HepG2 (cell line): ENCODE measurements around the gene FAM174C. TPM values are rescaled to one million over a fixed set of nuclear protein-coding genes. Genes with fewer than 3 reads are reported as not detected.

Experiments used
- CHD4 ChIP-seq: fragments of 200-600 bp; sonication (generic); IDR thresholded peaks from 2 replicates; pipeline ENCODE4 v1.7.0; 2017; ENCODE audit warnings: mild to moderate bottlenecking, low read length, borderline replicate concordance
- DRAP1 ChIP-seq: IDR thresholded peaks from 2 replicates; pipeline ENCODE4 v1.6.1; 2016; ENCODE audit warnings: missing genetic modification reagents, missing compliant biosample characterization
- HINFP ChIP-seq: sonication (generic); formaldehyde crosslinking; IDR thresholded peaks from 2 replicates; pipeline ENCODE4 v1.4.0; 2020; ENCODE audit warnings: low read depth, mild to moderate bottlenecking, missing genetic modification reagents
- HMGXB4 ChIP-seq, 2 experiments: sonication (generic) in 1 of 2; formaldehyde crosslinking in 1 of 2; IDR thresholded peaks; 2 replicates each; pipeline versions ENCODE4 v1.4.0 to v1.6.1; 2018 to 2020; ENCODE audit warnings: missing genetic modification reagents in 2 of 2, borderline replicate concordance in 1 of 2, low read depth in 1 of 2, mild to moderate bottlenecking in 1 of 2, missing biosample characterization in 1 of 2
- HOXA9 ChIP-seq: sonication (generic); formaldehyde crosslinking; IDR thresholded peaks from 2 replicates; pipeline ENCODE4 v1.8.1; 2022; ENCODE audit warnings: missing genetic modification reagents, mild to moderate bottlenecking, moderate library complexity, borderline replicate concordance
- MXD3 ChIP-seq: IDR thresholded peaks from 2 replicates; pipeline ENCODE4 v1.6.1; 2016; ENCODE audit warnings: mild to moderate bottlenecking, missing biosample characterization, missing genetic modification reagents
- MXD4 ChIP-seq: IDR thresholded peaks from 2 replicates; pipeline ENCODE4 v1.6.1; 2016; ENCODE audit warnings: mild to moderate bottlenecking, missing biosample characterization, missing genetic modification reagents
- MYC ChIP-seq: sonication (generic); formaldehyde crosslinking; IDR thresholded peaks from 2 replicates; pipeline ENCODE4 v1.9.0; 2021; ENCODE audit warnings: missing genetic modification reagents, borderline replicate concordance
- NR1H2 ChIP-seq: sonication (generic); formaldehyde crosslinking; IDR thresholded peaks from 2 replicates; pipeline ENCODE4 v1.8.1; 2022; ENCODE audit warnings: low read depth, missing genetic modification reagents, borderline replicate concordance
- SP140L ChIP-seq: sonication (generic); formaldehyde crosslinking; IDR thresholded peaks from 2 replicates; pipeline ENCODE4 v1.4.0; 2020; ENCODE audit warnings: missing genetic modification reagents, borderline replicate concordance
- TCF7L2 ChIP-seq: IDR thresholded peaks from 2 replicates; pipeline ENCODE4 v1.6.1; 2011; ENCODE audit warnings: mild to moderate bottlenecking, low read depth, low read length, moderate library complexity
- XRCC5 ChIP-seq: fragments of 200-400 bp; formaldehyde crosslinking; optimal IDR thresholded peaks from 2 replicates; pipeline ENCODE3; 2017; ENCODE audit warnings: mild to moderate bottlenecking, low read length
- ZBTB10 ChIP-seq: sonication (generic); formaldehyde crosslinking; IDR thresholded peaks from 2 replicates; pipeline ENCODE4 v1.4.0; 2020; ENCODE audit warnings: missing genetic modification reagents, borderline replicate concordance
- ZNF138 ChIP-seq: sonication (generic); formaldehyde crosslinking; IDR thresholded peaks from 2 replicates; pipeline ENCODE4 v1.5.0; 2020; ENCODE audit warnings: mild to moderate bottlenecking, low read depth, missing genetic modification reagents
- ZNF570 ChIP-seq: sonication (generic); formaldehyde crosslinking; IDR thresholded peaks from 2 replicates; pipeline ENCODE4 v1.4.0; 2020; ENCODE audit warnings: mild to moderate bottlenecking, missing genetic modification reagents, borderline replicate concordance
- ZNF614 ChIP-seq: IDR thresholded peaks from 2 replicates; pipeline ENCODE4 v1.6.1; 2018; ENCODE audit warnings: missing biosample characterization, missing genetic modification reagents, inconsistent platforms, borderline replicate concordance
- ZNF644 ChIP-seq: IDR thresholded peaks from 2 replicates; pipeline ENCODE4 v1.6.1; 2016; ENCODE audit warnings: low read depth
- ZNF7 ChIP-seq: IDR thresholded peaks from 2 replicates; pipeline ENCODE4 v1.6.1; 2016; ENCODE audit warnings: missing biosample characterization, missing genetic modification reagents
- ZNF761 ChIP-seq: sonication (generic); formaldehyde crosslinking; conservative IDR thresholded peaks from 2 replicates; pipeline ENCODE4 v1.4.0; 2020; ENCODE audit warnings: mild to moderate bottlenecking, missing genetic modification reagents
- ZNF773 ChIP-seq: sonication (generic); formaldehyde crosslinking; IDR thresholded peaks from 2 replicates; pipeline ENCODE4 v1.4.0; 2020; ENCODE audit warnings: missing genetic modification reagents, borderline replicate concordance
- polyA plus RNA-seq, 8 experiments: library from polyadenylated mRNA; depleted of rRNA in 3 of 8; stranded (reverse) in 7 of 8; unstranded in 1 of 8; fragments of >200 nt; fragmentation: Illumina TruSeq in 4 of 8; extraction: Trizol in 4 of 8; gene quantifications; 2 replicates each; pipeline versions ENCODE4 v1.2.1 to v1.2.3, GENCODE V29; 2011 to 2016; ENCODE audit warnings: low read depth in 4 of 8, missing spikeins in 1 of 8, mixed read lengths in 1 of 8; ENCODE audit not compliant: insufficient read depth in 1 of 8
- total RNA-seq, 5 experiments: library from RNA; depleted of rRNA; stranded (reverse); fragments of >200 nt; fragmentation: Illumina TruSeq; extraction: Trizol; gene quantifications; 2 replicates each; pipeline ENCODE4 v1.2.3, GENCODE V29; 2016; ENCODE audit warnings: low read depth in 1 of 5

FAM174C gene
- total and polyA plus RNA-seq, 2 of the 13 experiments (the other 11 are each of a cell fraction or from before 2014, with no cell fraction given), result 19.5 to 31.3 TPM

- TF ChIP-seq ZBTB10 (CRISPR knock-in tag), result no peak
- 0 out of 2 replicates have a peak, but pooled peaks have one; percentile 84 for TF ChIP-seq ZNF138 (CRISPR knock-in tag)
- TF ChIP-seq XRCC5, result no peak
- no peak for TF ChIP-seq ZNF570 (CRISPR knock-in tag)
- no peak for TF ChIP-seq ZNF7 (CRISPR knock-in tag)
- TF ChIP-seq SP140L (CRISPR knock-in tag), result no peak
- no peak; the same call in 1 of the 2 replicates for TF ChIP-seq MXD3 (CRISPR knock-in tag)
- TF ChIP-seq MXD4 (CRISPR knock-in tag), result 0 out of 2 replicates have a peak, but pooled peaks have one; percentile 34
- no peak for TF ChIP-seq ZNF644 (CRISPR knock-in tag)
- peak; percentile 98 for TF ChIP-seq DRAP1 (CRISPR knock-in tag)
- TF ChIP-seq HMGXB4 (CRISPR knock-in tag; IDR thresholded peaks at IDR 0.05; ENCODE audit: borderline replicate concordance in 1 of 2, low read depth in 1 of 2), result no peak; a peak in 1 of 4 replicates
- TF ChIP-seq HINFP (CRISPR knock-in tag), result peak; percentile 69; the same call in 1 of the 2 replicates
- TF ChIP-seq CHD4, result no peak
- TF ChIP-seq ZNF761 (CRISPR knock-in tag), result 0 out of 2 replicates have a peak, but pooled peaks have one; percentile 35
- no peak for TF ChIP-seq ZNF614
- TF ChIP-seq TCF7L2, result no peak
- TF ChIP-seq NR1H2 (CRISPR knock-in tag), result no peak
- TF ChIP-seq HOXA9 (CRISPR knock-in tag), result no peak
- TF ChIP-seq ZNF773 (CRISPR knock-in tag), result peak; percentile 69; the same call in 1 of the 2 replicates
- no peak; the same call in 1 of the 2 replicates for TF ChIP-seq MYC (CRISPR knock-in tag)
These were observed 6.3 kb upstream of the FAM174C start, which contains the start of gene CIRBP (continued) for GRCh38 chr19:1269065-1269477.
